Measurements from ENCODE around the gene EYS.
"Not testable (repeated sequence)": the region's sequence is repeated elsewhere in the genome, so short reads cannot be mapped to it uniquely, and the experiment has no call there.

The EYS gene

DNA sequence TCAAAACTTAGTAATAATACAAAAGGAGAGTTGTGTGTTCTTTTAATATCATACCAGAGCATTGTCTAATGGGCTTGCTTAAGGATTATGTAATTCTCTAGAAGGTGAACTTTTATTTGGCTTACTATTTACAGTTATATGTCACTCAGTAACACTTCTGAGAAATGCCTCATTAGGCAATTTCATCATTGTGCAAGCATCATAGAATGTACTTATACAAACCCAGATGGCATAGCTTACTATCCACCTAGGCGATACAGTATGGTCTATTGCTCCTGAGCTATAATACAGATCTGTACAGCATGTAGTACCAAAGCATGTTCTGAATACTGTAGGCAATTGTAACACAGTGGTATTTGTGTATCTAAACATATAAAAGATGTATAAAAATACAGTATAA is 1731.3 kb downstream of the EYS start:
- ChIA-PET POLR2A (no interaction called here), CTCF (no interaction called here)
- TF ChIP-seq, protein P1, sequence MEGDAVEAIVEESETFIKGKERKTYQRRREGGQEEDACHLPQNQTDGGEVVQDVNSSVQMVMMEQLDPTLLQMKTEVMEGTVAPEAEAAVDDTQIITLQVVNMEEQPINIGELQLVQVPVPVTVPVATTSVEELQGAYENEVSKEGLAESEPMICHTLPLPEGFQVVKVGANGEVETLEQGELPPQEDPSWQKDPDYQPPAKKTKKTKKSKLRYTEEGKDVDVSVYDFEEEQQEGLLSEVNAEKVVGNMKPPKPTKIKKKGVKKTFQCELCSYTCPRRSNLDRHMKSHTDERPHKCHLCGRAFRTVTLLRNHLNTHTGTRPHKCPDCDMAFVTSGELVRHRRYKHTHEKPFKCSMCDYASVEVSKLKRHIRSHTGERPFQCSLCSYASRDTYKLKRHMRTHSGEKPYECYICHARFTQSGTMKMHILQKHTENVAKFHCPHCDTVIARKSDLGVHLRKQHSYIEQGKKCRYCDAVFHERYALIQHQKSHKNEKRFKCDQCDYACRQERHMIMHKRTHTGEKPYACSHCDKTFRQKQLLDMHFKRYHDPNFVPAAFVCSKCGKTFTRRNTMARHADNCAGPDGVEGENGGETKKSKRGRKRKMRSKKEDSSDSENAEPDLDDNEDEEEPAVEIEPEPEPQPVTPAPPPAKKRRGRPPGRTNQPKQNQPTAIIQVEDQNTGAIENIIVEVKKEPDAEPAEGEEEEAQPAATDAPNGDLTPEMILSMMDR (IDR thresholded peaks at IDR 0.05; ENCODE audit: control extremely low read depth, extremely low read depth, low read depth, missing control alignments) = no peak
- DNase-seq (ENCODE audit: extremely low spot score) = no peak

DNA sequence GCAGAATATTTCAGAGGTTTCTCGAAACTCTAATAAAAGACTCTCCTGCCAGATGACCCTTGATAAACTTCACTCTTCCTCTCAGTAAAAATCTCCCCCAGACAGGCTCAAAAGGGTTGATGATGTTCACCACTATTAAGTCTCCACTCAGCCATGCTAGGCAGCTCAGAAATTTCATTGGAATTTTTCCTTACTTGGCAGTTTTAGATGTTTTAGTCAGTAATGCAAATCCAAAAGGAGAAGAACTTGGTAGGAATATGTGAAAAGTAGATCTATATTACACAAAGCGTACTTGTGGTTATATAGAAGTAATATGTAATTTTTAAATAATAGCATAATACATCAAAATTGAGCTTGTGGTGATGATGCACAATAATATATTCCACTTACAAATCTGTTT is 1738.4 kb downstream of the EYS start:
- TF ChIP-seq, protein P1 (IDR thresholded peaks at IDR 0.05; ENCODE audit: control extremely low read depth, extremely low read depth, low read depth, missing control alignments) = no peak
- DNase-seq (ENCODE audit: extremely low spot score) = no peak
- POLR2A ChIA-PET = no interaction called here
- CTCF ChIA-PET = interaction anchor here (1.2 to 1.7 kb wide), 3 partner anchors 10 to 362 kb away, joined by 3 read pairs; no protein-coding TSS in a partner anchor

- TF ChIP-seq, protein P1 (IDR thresholded peaks at IDR 0.05; ENCODE audit: control extremely low read depth, extremely low read depth, low read depth, missing control alignments) = no peak
- ChIA-PET CTCF (interaction anchor here (0.9 kb wide), 1 partner anchor 37 kb away, joined by 3 read pairs; no protein-coding TSS in a partner anchor), POLR2A (no interaction called here)
- DNase-seq (ENCODE audit: extremely low spot score) = no peak
Measured at GRCh38 chr6:63964366-63964765, 1742.7 kb downstream of the EYS start.

DNA sequence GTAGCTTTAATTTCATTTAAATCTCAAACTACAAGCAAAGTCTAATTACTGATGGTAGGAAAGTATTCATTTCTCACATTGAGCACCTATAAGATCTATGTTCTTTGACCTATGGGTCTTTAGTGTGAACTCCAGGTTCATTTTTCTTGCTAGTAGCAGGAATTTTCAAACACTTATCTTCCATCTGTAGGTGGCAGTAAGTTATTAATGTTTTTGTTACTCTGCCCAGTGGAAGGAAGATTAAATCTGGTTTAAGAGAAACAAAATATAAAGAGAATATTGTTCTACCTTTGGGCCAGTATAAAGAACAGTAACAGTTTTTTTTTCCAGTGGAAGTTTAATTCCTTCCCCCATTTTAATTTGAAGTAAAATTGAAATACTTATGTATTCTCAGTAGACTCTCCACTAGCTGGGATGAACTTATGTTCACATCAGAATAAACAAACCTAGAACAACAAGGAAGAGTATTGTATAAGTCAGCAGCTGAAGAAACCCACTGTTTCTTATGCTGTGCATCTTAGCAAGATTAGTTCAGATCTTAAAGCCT is 1743.2 kb downstream of the EYS start:
- CTCF ChIA-PET = no interaction called here
- no peak for DNase-seq (ENCODE audit: extremely low spot score)
- TF ChIP-seq, protein P1 (IDR thresholded peaks at IDR 0.05; ENCODE audit: control extremely low read depth, extremely low read depth, low read depth, missing control alignments) = peak; percentile 3
- POLR2A ChIA-PET = no interaction called here

GRCh38 chr6:63953336-63954021 is 1753.5 kb downstream of the EYS start:
- DNase-seq (ENCODE audit: extremely low spot score); POLR2A ChIA-PET; CTCF ChIA-PET: not testable (repeated sequence)

- TF ChIP-seq, protein P1 (IDR thresholded peaks at IDR 0.05; ENCODE audit: control extremely low read depth, extremely low read depth, low read depth, missing control alignments) = no peak
- POLR2A ChIA-PET = no interaction called here
- no peak for DNase-seq (ENCODE audit: extremely low spot score)
- CTCF ChIA-PET = interaction anchor here (1.0 to 2.1 kb wide), 3 partner anchors 9 to 383 kb away, joined by 3 to 7 read pairs (median 3); no protein-coding TSS in a partner anchor
Measured at GRCh38 chr6:63947792-63948529, 1759.1 kb downstream of the EYS start.

GRCh38 chr6:63945987-63946386 is 1761.0 kb downstream of the EYS start:
- TF ChIP-seq, protein P1 (IDR thresholded peaks at IDR 0.05; ENCODE audit: control extremely low read depth, extremely low read depth, low read depth, missing control alignments) = no peak
- CTCF ChIA-PET = no interaction called here
- no peak for DNase-seq (ENCODE audit: extremely low spot score)
- POLR2A ChIA-PET = no interaction called here

All from GM10248 (cell line).